HepG2 (cell line): ENCODE results near the gene MYO18A. TPM values are rescaled to one million over a fixed set of nuclear protein-coding genes. Genes with fewer than 3 reads are reported as not detected.

Source experiments
- ATAC-seq: fragments of 200-7000 bp; cut with Tn5 transposase; 3 replicates; pipeline ENCODE4 v1.9.1; 2020; ENCODE audit warnings: mild to moderate bottlenecking, moderate library complexity
- BruUV-seq: library from RNA; stranded (reverse); fragments of 400-500 nt; replicated peaks from 2 replicates; lab custom pipeline; 2021; lab: Mats Ljungman, UMichigan
- CTCF ChIA-PET: fragments of 300-600 bp; formaldehyde crosslinking; extraction: SDS; loops from one replicate; lab custom pipeline; 2021; ENCODE audit warnings: low total read pairs, inconsistent platforms, low intra/inter-chr PET ratio; lab: Yijun Ruan, JAX
- POLR2A ChIA-PET: fragments of 350-600 bp; sonication (Branson Sonifier 250); formaldehyde crosslinking; loops from one replicate; lab custom pipeline; 2020; ENCODE audit warnings: antibody characterized with exemption, inconsistent platforms; lab: Yijun Ruan, JAX
- DNase-seq: peaks from one replicate; pipeline ENCODE4 v3.0.0-alpha.2; 2015; ENCODE audit warnings: low spot score
- FAIRE-seq: peaks from 3 replicates; lab custom pipeline; 2011; peaks lifted over from hg19 to GRCh38; lab: Jason Lieb, UNC
- H2AFZ ChIP-seq: one replicate; pipeline ENCODE4 v1.6.1; 2011; ENCODE audit warnings: low read length, inconsistent platforms
- H3K27ac ChIP-seq: fragments of 300-600 bp; 3 replicates; pipeline ENCODE4 v1.8.0; 2011; ENCODE audit warnings: mixed run types, mild to moderate bottlenecking, mixed read lengths, low read length, inconsistent platforms; ENCODE audit not compliant: insufficient read depth; ENCODE audit errors: extremely low read length
- H3K27me3 ChIP-seq, 2 experiments: fragments of 200-600 bp in 1 of 2; 2 replicates in 1 of 2; 3 replicates in 1 of 2; pipeline versions ENCODE4 v1.6.0 to v1.8.0; 2011; ENCODE audit warnings: low read length in 2 of 2, mild to moderate bottlenecking in 2 of 2, moderate library complexity in 2 of 2, inconsistent platforms in 1 of 2; ENCODE audit not compliant: insufficient read depth in 2 of 2, control insufficient read depth in 1 of 2
- H3K36me3 ChIP-seq, 2 experiments: fragments of 200-600 bp in 1 of 2; replicated peaks in 1 of 2; 2 replicates in 1 of 2; 3 replicates in 1 of 2; pipeline versions ENCODE4 v1.5.1 to v1.8.0; 2011; ENCODE audit warnings: low read length in 2 of 2, inconsistent platforms in 1 of 2; ENCODE audit not compliant: insufficient read depth in 2 of 2, control insufficient read depth in 1 of 2
- H3K4me1 ChIP-seq: 2 replicates; pipeline ENCODE4 v1.5.1; 2012; ENCODE audit warnings: low read length, inconsistent platforms; ENCODE audit not compliant: insufficient read depth
- H3K4me2 ChIP-seq: 2 replicates; pipeline ENCODE4 v1.6.0; 2011; ENCODE audit warnings: low read depth, low read length, inconsistent platforms
- H3K4me3 ChIP-seq, 3 experiments: fragments of 200-600 bp in 1 of 3; sonication (generic), shearing (Covaris generic) in 1 of 3; replicated peaks in 1 of 3; 2 replicates each; pipeline ENCODE4 v1.5.1; 2011 to 2016; ENCODE audit warnings: low read length in 3 of 3, inconsistent platforms in 2 of 3, low read depth in 2 of 3, mild to moderate bottlenecking in 2 of 3, control low read depth in 1 of 3, mixed read lengths in 1 of 3; ENCODE audit not compliant: insufficient read depth in 1 of 3
- H3K79me2 ChIP-seq: one replicate; pipeline ENCODE4 v1.6.1; 2011; ENCODE audit warnings: low read length, inconsistent platforms; ENCODE audit not compliant: insufficient read depth
- H3K9ac ChIP-seq: 2 replicates; pipeline ENCODE4 v1.6.0; 2011; ENCODE audit warnings: mild to moderate bottlenecking, low read depth, low read length, inconsistent platforms; ENCODE audit not compliant: insufficient read depth
- H3K9me3 ChIP-seq: 2 replicates; pipeline ENCODE4 v1.5.1; 2012; ENCODE audit warnings: mild to moderate bottlenecking, low read length
- H4K20me1 ChIP-seq: 2 replicates; pipeline ENCODE4 v1.6.0; 2011; ENCODE audit warnings: inconsistent platforms, mild to moderate bottlenecking, low read length, moderate library complexity; ENCODE audit not compliant: insufficient read depth
- FOXC1 ChIP-seq: sonication (generic); formaldehyde crosslinking; IDR thresholded peaks from 2 replicates; pipeline ENCODE4 v1.8.0; 2022; ENCODE audit warnings: mild to moderate bottlenecking, missing genetic modification reagents, borderline replicate concordance
- FOXJ3 ChIP-seq: sonication (generic); formaldehyde crosslinking; IDR thresholded peaks from 2 replicates; pipeline ENCODE4 v1.4.0; 2020; ENCODE audit warnings: missing genetic modification reagents, mild to moderate bottlenecking, borderline replicate concordance
- HMGA1 ChIP-seq: sonication (generic); formaldehyde crosslinking; conservative IDR thresholded peaks from 2 replicates; pipeline ENCODE4 v1.4.0; 2020; ENCODE audit warnings: missing genetic modification reagents
- NFE2 ChIP-seq: sonication (generic); formaldehyde crosslinking; IDR thresholded peaks from 2 replicates; pipeline ENCODE4 v1.4.0; 2020; ENCODE audit warnings: missing genetic modification reagents
- NONO ChIP-seq, 2 experiments: fragments of 450-650 bp in 1 of 2; sonication (generic) in 1 of 2; formaldehyde crosslinking in 1 of 2; IDR thresholded peaks in 1 of 2; conservative IDR thresholded peaks in 1 of 2; 2 replicates each; pipeline versions ENCODE4 v1.6.1 to v1.8.0; 2017 to 2022; ENCODE audit warnings: mild to moderate bottlenecking in 1 of 2, missing genetic modification reagents in 1 of 2, moderate library complexity in 1 of 2
- THRA ChIP-seq: sonication (generic); formaldehyde crosslinking; IDR thresholded peaks from 2 replicates; pipeline ENCODE4 v1.4.0; 2020; ENCODE audit warnings: missing genetic modification reagents, borderline replicate concordance
- ZNF432 ChIP-seq: sonication (generic); formaldehyde crosslinking; IDR thresholded peaks from 2 replicates; pipeline ENCODE4 v1.5.0; 2020; ENCODE audit warnings: missing genetic modification reagents, mild to moderate bottlenecking, borderline replicate concordance
- ZNF614 ChIP-seq: IDR thresholded peaks from 2 replicates; pipeline ENCODE4 v1.6.1; 2018; ENCODE audit warnings: missing biosample characterization, missing genetic modification reagents, inconsistent platforms, borderline replicate concordance
- WGBS: methylation state at CpG from one replicate; pipeline ENCODE4 v1.1.6; 2017; ENCODE audit warnings: low lambda C conversion rate; 5-methylcytosine and 5-hydroxymethylcytosine counted together
- in situ Hi-C: cut with HindIII; loops from 2 replicates; pipeline ENCODE4 v1.10.0; 2017; ENCODE audit warnings: low pct_unique_long_range_greater_than_20kb; ENCODE audit not compliant: extremely low pct_ligation_motif_present
- intact Hi-C: fragments of 100-400 bp; cut with micrococcal nuclease; formaldehyde crosslinking; loops from one replicate; pipeline ENCODE4 v1.10.0; 2022; ENCODE audit not compliant: unreplicated experiment
- polyA plus RNA-seq, 8 experiments: library from polyadenylated mRNA; depleted of rRNA in 3 of 8; stranded (reverse) in 7 of 8; unstranded in 1 of 8; fragments of >200 nt; fragmentation: Illumina TruSeq in 4 of 8; extraction: Trizol in 4 of 8; gene quantifications; 2 replicates each; pipeline versions ENCODE4 v1.2.1 to v1.2.3, GENCODE V29; 2011 to 2016; ENCODE audit warnings: low read depth in 4 of 8, missing spikeins in 1 of 8, mixed read lengths in 1 of 8; ENCODE audit not compliant: insufficient read depth in 1 of 8
- total RNA-seq, 5 experiments: library from RNA; depleted of rRNA; stranded (reverse); fragments of >200 nt; fragmentation: Illumina TruSeq; extraction: Trizol; gene quantifications; 2 replicates each; pipeline ENCODE4 v1.2.3, GENCODE V29; 2016; ENCODE audit warnings: low read depth in 1 of 5
- TF ChIP-seq, protein P1 (sequence below): sonication (generic); formaldehyde crosslinking; conservative IDR thresholded peaks from 2 replicates; pipeline ENCODE4 v1.4.0; 2020; ENCODE audit warnings: mild to moderate bottlenecking, missing genetic modification reagents, moderate library complexity

Gene MYO18A
- total and polyA plus RNA-seq, 2 of the 13 experiments (the other 11 are each of a cell fraction or from before 2014, with no cell fraction given) = 16.8 to 24.8 TPM

DNA sequence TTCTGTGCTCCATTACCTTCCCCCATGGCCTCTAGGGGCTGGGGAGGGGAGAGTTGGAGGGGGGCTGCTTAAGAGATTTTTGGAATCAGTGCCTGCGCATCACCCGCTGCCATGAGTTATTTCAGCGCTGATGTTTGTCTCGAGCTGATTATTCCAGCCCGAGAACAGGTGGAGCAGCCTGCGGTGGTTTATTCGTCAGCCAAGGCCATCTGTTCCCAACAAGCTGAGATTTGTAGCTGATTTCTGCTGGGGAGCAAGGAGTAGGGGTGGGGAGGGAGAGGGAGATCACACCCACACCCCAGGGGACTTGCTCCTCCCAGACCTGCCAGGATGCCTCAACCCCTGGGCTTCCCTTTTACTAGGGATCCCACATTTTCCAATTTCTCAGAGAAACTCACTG is 114.2 kb downstream of the MYO18A start (continued):
- TF ChIP-seq NONO (IDR thresholded peaks at IDR 0.05) (no peak), NONO (CRISPR knock-in tag; conservative IDR thresholded peaks at IDR 0.05) (no peak)
- TF ChIP-seq, all 625 proteins: peak for 0

DNA sequence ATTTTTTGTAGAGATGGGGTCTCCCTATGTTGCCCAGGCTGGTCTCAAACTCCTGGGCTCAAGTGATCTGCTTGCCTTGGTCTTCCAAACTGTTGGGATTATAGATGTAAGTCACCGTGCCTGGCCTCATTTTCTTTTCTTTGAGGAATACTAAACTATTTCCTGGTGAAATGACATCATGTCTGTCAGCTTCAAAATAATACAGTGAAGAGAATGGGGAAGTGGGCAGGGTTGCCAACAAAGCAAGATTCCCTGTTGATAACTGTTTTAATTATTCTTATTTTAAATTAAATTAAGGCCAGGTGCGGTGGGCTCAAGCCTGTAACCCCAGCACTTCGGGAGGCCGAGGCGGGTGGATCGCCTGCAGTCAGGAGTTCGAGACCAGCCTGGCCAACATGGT is 116.2 kb downstream of the MYO18A start:
- WGBS = 89% methylated on average over 7 of the region's 7 CpGs
- Histone ChIP-seq H3K9ac (no peak overlapping the region), H3K4me3 (no peak overlapping the region), H3K79me2 (no peaks in the 10 kb centered on the region), H3K9me3 (no peaks in the 10 kb centered on the region)
- in situ Hi-C loops = no loop called here
- TF ChIP-seq ZNF614 (CRISPR knock-in tag) (no peak), HMGA1 (CRISPR knock-in tag) (no peak), FOXC1 (CRISPR knock-in tag) (no peak), FOXJ3 (CRISPR knock-in tag) (no peak), NFE2 (CRISPR knock-in tag) (no peak), THRA (no peak), ZNF432 (CRISPR knock-in tag) (no peak)
- TF ChIP-seq, protein P1, sequence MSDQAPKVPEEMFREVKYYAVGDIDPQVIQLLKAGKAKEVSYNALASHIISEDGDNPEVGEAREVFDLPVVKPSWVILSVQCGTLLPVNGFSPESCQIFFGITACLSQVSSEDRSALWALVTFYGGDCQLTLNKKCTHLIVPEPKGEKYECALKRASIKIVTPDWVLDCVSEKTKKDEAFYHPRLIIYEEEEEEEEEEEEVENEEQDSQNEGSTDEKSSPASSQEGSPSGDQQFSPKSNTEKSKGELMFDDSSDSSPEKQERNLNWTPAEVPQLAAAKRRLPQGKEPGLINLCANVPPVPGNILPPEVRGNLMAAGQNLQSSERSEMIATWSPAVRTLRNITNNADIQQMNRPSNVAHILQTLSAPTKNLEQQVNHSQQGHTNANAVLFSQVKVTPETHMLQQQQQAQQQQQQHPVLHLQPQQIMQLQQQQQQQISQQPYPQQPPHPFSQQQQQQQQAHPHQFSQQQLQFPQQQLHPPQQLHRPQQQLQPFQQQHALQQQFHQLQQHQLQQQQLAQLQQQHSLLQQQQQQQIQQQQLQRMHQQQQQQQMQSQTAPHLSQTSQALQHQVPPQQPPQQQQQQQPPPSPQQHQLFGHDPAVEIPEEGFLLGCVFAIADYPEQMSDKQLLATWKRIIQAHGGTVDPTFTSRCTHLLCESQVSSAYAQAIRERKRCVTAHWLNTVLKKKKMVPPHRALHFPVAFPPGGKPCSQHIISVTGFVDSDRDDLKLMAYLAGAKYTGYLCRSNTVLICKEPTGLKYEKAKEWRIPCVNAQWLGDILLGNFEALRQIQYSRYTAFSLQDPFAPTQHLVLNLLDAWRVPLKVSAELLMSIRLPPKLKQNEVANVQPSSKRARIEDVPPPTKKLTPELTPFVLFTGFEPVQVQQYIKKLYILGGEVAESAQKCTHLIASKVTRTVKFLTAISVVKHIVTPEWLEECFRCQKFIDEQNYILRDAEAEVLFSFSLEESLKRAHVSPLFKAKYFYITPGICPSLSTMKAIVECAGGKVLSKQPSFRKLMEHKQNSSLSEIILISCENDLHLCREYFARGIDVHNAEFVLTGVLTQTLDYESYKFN = no peak
- TF ChIP-seq, all 625 proteins: peak for 0
- FAIRE-seq = no peak
- DNase-seq = no peak
- H3K27ac ChIP-seq = no peak overlapping the region
- POLR2A ChIA-PET = no interaction called here
- no peaks in the 10 kb centered on the region for H3K4me1 ChIP-seq
- H3K4me2 ChIP-seq = no peak overlapping the region
- no peaks in the 10 kb centered on the region for H3K27me3 ChIP-seq
- CTCF ChIA-PET = no interaction called here
- BruUV-seq = no TSS peak
- intact Hi-C loops = no loop called here
- no peaks in the 10 kb centered on the region for H3K36me3 ChIP-seq
- no peak for ATAC-seq
- no peaks in the 10 kb centered on the region for H4K20me1 ChIP-seq
- H2AFZ ChIP-seq = no peak overlapping the region
